A673 (cell line): ENCODE measurements around the gene RGCC.

Experiments used
- EZH2 ChIP-seq: fragments of 200-600 bp; sonication (generic); IDR thresholded peaks from 2 replicates; pipeline ENCODE4 v1.6.1; 2017; ENCODE audit warnings: borderline replicate concordance, low read depth, mild to moderate bottlenecking, mixed read lengths, antibody characterized with exemption, low read length; ENCODE audit not compliant: poor library complexity, severe bottlenecking
- TF ChIP-seq, protein P1 (sequence below): fragments of 300-800, 200-600 bp; sonication (generic); conservative IDR thresholded peaks from 2 replicates; pipeline ENCODE4 v1.5.1; 2017; ENCODE audit warnings: low read depth, mild to moderate bottlenecking, antibody characterized with exemption, low read length, moderate library complexity, mixed read lengths

DNA sequence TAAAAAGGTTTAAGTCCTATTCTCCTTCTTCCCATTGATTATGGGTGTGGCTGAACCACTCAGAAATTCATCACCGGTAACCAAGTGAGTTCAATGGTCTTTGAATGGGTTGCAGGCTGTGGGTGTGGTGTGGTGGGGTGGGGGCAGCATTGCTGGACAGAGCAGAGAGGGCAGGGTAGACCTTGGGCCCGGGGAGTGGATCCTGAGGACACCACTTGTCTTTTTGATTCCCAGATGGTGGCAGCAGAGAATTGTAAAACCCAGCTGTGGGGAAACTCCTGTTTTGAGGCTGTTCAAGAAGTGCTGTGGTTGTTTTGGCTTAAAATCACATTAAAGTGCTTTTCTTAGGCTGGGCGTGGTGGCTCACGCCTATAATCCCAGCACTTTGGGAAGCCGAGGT, 45.8 kb upstream of the RGCC start:
- TF ChIP-seq, protein P1, sequence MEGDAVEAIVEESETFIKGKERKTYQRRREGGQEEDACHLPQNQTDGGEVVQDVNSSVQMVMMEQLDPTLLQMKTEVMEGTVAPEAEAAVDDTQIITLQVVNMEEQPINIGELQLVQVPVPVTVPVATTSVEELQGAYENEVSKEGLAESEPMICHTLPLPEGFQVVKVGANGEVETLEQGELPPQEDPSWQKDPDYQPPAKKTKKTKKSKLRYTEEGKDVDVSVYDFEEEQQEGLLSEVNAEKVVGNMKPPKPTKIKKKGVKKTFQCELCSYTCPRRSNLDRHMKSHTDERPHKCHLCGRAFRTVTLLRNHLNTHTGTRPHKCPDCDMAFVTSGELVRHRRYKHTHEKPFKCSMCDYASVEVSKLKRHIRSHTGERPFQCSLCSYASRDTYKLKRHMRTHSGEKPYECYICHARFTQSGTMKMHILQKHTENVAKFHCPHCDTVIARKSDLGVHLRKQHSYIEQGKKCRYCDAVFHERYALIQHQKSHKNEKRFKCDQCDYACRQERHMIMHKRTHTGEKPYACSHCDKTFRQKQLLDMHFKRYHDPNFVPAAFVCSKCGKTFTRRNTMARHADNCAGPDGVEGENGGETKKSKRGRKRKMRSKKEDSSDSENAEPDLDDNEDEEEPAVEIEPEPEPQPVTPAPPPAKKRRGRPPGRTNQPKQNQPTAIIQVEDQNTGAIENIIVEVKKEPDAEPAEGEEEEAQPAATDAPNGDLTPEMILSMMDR, result peak; percentile 32; the same call in 1 of the 2 replicates
- TF ChIP-seq EZH2, result no peak
